ENCODE results near the gene MOB3B. TPM values are rescaled to one million over a fixed set of nuclear protein-coding genes. Genes with fewer than 3 reads are reported as not detected.

MOB3B gene
- total RNA-seq, 1 experiment from 2014 or later = 2.6 TPM

DNA sequence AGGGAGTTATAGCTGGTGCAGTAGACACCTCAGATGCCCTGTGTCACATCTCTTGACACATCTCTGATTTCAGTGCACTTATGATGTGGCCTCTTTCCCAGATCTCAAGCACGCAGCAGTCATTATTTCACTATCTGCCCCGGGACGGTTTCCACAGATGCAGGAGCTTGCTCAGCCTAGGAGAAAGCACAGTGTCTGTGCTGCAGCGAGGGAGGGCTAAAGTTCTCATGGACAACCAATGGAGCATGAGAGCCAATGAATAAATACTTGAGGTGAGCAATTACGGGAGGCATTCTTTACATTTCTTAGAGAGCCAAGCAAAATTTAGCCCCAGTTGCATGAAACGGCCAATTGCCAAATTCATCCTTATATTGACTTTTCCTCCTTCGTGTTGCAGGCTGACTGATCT lies 7.4 kb upstream of the MOB3B start:
- H3K27me3 ChIP-seq (ENCODE audit: low read length) = no peaks in the 10 kb centered on the region
- H3K79me2 ChIP-seq (ENCODE audit: low read length) = no peaks in the 10 kb centered on the region
- no peaks in the 10 kb centered on the region for H3K9me3 ChIP-seq (ENCODE audit: low read length)
- DNase-seq = no peak
- H4K20me1 ChIP-seq (ENCODE audit: low read length) = no peaks in the 10 kb centered on the region
- H3K4me2 ChIP-seq (ENCODE audit: low read length) = no peak overlapping the region
- no peak overlapping the region for H2AFZ ChIP-seq (ENCODE audit: low read length)
- no peak overlapping the region for H3K4me3 ChIP-seq (ENCODE audit: low read length)
- ChIA-PET CTCF (no interaction called here), POLR2A (ENCODE audit: unreplicated experiment) (no interaction called here)
- H3K36me3 ChIP-seq (ENCODE audit: low read depth, low read length) = no peaks in the 10 kb centered on the region
- intact Hi-C loops (cut with micrococcal nuclease) = no loop called here
- TF ChIP-seq EZH2phosphoT487 (IDR thresholded peaks at IDR 0.05; ENCODE audit: borderline replicate concordance, low read length) = no peak
- TF ChIP-seq CTCF (conservative IDR thresholded peaks at IDR 0.05; ENCODE audit: low read depth, low read length) = no peak
- BruUV-seq (replicated peaks) = no TSS peak
- no peak for ATAC-seq
- H3K9ac ChIP-seq (ENCODE audit: low read length) = no peak overlapping the region
- peaks cover 4% of the 10 kb centered on the region for H3F3A ChIP-seq (ENCODE audit: low read length, unreplicated experiment)
- peaks cover 27% of the 10 kb centered on the region for H3K4me1 ChIP-seq (ENCODE audit: insufficient read depth, low read length)
- no peak overlapping the region for H3K27ac ChIP-seq (ENCODE audit: low read length)
- H3K9me2 ChIP-seq (replicated peaks; ENCODE audit: low read length) = no peaks in the 10 kb centered on the region

- H3F3A ChIP-seq (ENCODE audit: low read length, unreplicated experiment) = peaks cover 4% of the 10 kb centered on the region
- no peak overlapping the region for H3K9ac ChIP-seq (ENCODE audit: low read length)
- no peak overlapping the region for H3K4me2 ChIP-seq (ENCODE audit: low read length)
- no peaks in the 10 kb centered on the region for H3K9me2 ChIP-seq (replicated peaks; ENCODE audit: low read length)
- no peaks in the 10 kb centered on the region for H4K20me1 ChIP-seq (ENCODE audit: low read length)
- no peak overlapping the region for H3K27ac ChIP-seq (ENCODE audit: low read length)
- no peaks in the 10 kb centered on the region for H3K9me3 ChIP-seq (ENCODE audit: low read length)
- H3K36me3 ChIP-seq (ENCODE audit: low read depth, low read length) = no peaks in the 10 kb centered on the region
- peaks cover 27% of the 10 kb centered on the region for H3K4me1 ChIP-seq (ENCODE audit: insufficient read depth, low read length)
- DNase-seq = no peak
- intact Hi-C loops (cut with micrococcal nuclease) = no loop called here
- no peaks in the 10 kb centered on the region for H3K79me2 ChIP-seq (ENCODE audit: low read length)
- no TSS peak for BruUV-seq (replicated peaks)
- no peak for TF ChIP-seq EZH2 (IDR thresholded peaks at IDR 0.05; ENCODE audit: low read length, unreplicated experiment)
- no peak for TF ChIP-seq CTCF (conservative IDR thresholded peaks at IDR 0.05; ENCODE audit: low read depth, low read length)
- TF ChIP-seq EZH2phosphoT487 (IDR thresholded peaks at IDR 0.05; ENCODE audit: borderline replicate concordance, low read length) = no peak
- no peak for ATAC-seq
- no peaks in the 10 kb centered on the region for H3K27me3 ChIP-seq (ENCODE audit: low read length)
- POLR2A ChIA-PET (ENCODE audit: unreplicated experiment) = no interaction called here
- CTCF ChIA-PET = no interaction called here
- no peak overlapping the region for H2AFZ ChIP-seq (ENCODE audit: low read length)
- no peak overlapping the region for H3K4me3 ChIP-seq (ENCODE audit: low read length)
These were observed 6.6 kb upstream of the MOB3B start for GRCh38 chr9:27536168-27536567.

- no peak overlapping the region for H3K27ac ChIP-seq (ENCODE audit: low read length)
- H4K20me1 ChIP-seq (ENCODE audit: low read length) = no peaks in the 10 kb centered on the region
- no peaks in the 10 kb centered on the region for H3K36me3 ChIP-seq (ENCODE audit: low read depth, low read length)
- ChIA-PET POLR2A (ENCODE audit: unreplicated experiment) (no interaction called here), CTCF (no interaction called here)
- no TSS peak for BruUV-seq (replicated peaks)
- H3F3A ChIP-seq (ENCODE audit: low read length, unreplicated experiment) = peaks cover 4% of the 10 kb centered on the region
- H2AFZ ChIP-seq (ENCODE audit: low read length) = no peak overlapping the region
- intact Hi-C loops (cut with micrococcal nuclease) = no loop called here
- no peaks in the 10 kb centered on the region for H3K79me2 ChIP-seq (ENCODE audit: low read length)
- H3K9me2 ChIP-seq (replicated peaks; ENCODE audit: low read length) = no peaks in the 10 kb centered on the region
- 0 out of 2 replicates have a peak, but pooled peaks have one; percentile 15 for TF ChIP-seq CTCF (conservative IDR thresholded peaks at IDR 0.05; ENCODE audit: low read depth, low read length)
- no peak for TF ChIP-seq EZH2phosphoT487 (IDR thresholded peaks at IDR 0.05; ENCODE audit: borderline replicate concordance, low read length)
- H3K4me3 ChIP-seq (ENCODE audit: low read length) = no peak overlapping the region
- no peak overlapping the region for H3K9ac ChIP-seq (ENCODE audit: low read length)
- H3K27me3 ChIP-seq (ENCODE audit: low read length) = no peaks in the 10 kb centered on the region
- peaks cover 22% of the 10 kb centered on the region for H3K4me1 ChIP-seq (ENCODE audit: insufficient read depth, low read length)
- no peak for DNase-seq
- no peaks in the 10 kb centered on the region for H3K9me3 ChIP-seq (ENCODE audit: low read length)
- ATAC-seq = no peak
- H3K4me2 ChIP-seq (ENCODE audit: low read length) = no peak overlapping the region
These were observed 6.1 kb upstream of the MOB3B start for GRCh38 chr9:27535701-27536118.

Data from PC-3 (cell line).